Lung (tissue), 12 donors: ENCODE results near the gene CHD6. TPM values are rescaled to one million over a fixed set of nuclear protein-coding genes. Genes with fewer than 3 reads are reported as not detected.

Experiments used
- ATAC-seq: fragments of 200-7000 bp; cut with Tn5 transposase; one replicate; pipeline ENCODE4 v1.9.1; 2020; ENCODE audit warnings: moderate number of reproducible peaks; ENCODE audit not compliant: insufficient read depth, low FRiP score
- DNase-seq, 3 donors: peaks; one replicate each; pipeline ENCODE4 v3.0.0-alpha.2; 2013 to 2017
- H3K27ac ChIP-seq, 2 donors: one replicate each; pipeline ENCODE4 v1.5.1; 2013; ENCODE audit warnings: mild to moderate bottlenecking in 2 of 2, moderate library complexity in 2 of 2, control low read depth in 1 of 2, inconsistent platforms in 1 of 2, low read depth in 1 of 2, low read length in 1 of 2
- H3K27me3 ChIP-seq, 3 donors: one replicate each; pipeline ENCODE4 v1.5.1; 2013; ENCODE audit warnings: low read length in 2 of 3; ENCODE audit not compliant: control insufficient read depth in 3 of 3, insufficient read depth in 3 of 3
- H3K36me3 ChIP-seq, 4 donors: one replicate each; pipeline ENCODE4 v1.5.1; 2013; ENCODE audit warnings: low read length in 4 of 4, mild to moderate bottlenecking in 1 of 4, moderate library complexity in 1 of 4; ENCODE audit not compliant: control insufficient read depth in 4 of 4, insufficient read depth in 4 of 4
- H3K4me1 ChIP-seq, 5 donors: one replicate each; pipeline ENCODE4 v1.5.1; 2013; ENCODE audit warnings: low read length in 5 of 5, mild to moderate bottlenecking in 2 of 5, moderate library complexity in 1 of 5; ENCODE audit not compliant: control insufficient read depth in 5 of 5, insufficient read depth in 5 of 5
- H3K4me3 ChIP-seq: one replicate; pipeline ENCODE4 v1.5.1; 2013; ENCODE audit warnings: mild to moderate bottlenecking, control low read depth, moderate library complexity
- H3K9ac ChIP-seq, 2 donors: one replicate each; pipeline ENCODE4 v1.5.1; 2013; ENCODE audit warnings: low read length in 2 of 2, control low read depth in 1 of 2; ENCODE audit not compliant: insufficient read depth in 1 of 2
- H3K9me3 ChIP-seq, 4 donors: one replicate each; pipeline ENCODE4 v1.5.1; 2013; ENCODE audit warnings: low read length in 3 of 4, mild to moderate bottlenecking in 1 of 4, moderate library complexity in 1 of 4; ENCODE audit not compliant: control insufficient read depth in 4 of 4, insufficient read depth in 3 of 4
- WGBS, 2 donors: extraction: QIAGEN DNeasy Blood & Tissue Kit; methylation state at CpG; one replicate each; pipeline ENCODE4 v1.1.7; 2013; 5-methylcytosine and 5-hydroxymethylcytosine counted together
- polyA plus RNA-seq, 2 donors: library from polyadenylated mRNA; stranded (reverse); fragments of 200-250 nt; gene quantifications; one replicate each; pipeline ENCODE4 v1.2.1, GENCODE V29; 2013
- total RNA-seq, 2 donors: library from RNA; depleted of rRNA in 1 of 2; stranded (reverse); fragments of >200 nt in 1 of 2; gene quantifications; one replicate each; pipeline ENCODE4 v1.2.1, GENCODE V29; 2014 to 2021
- TF ChIP-seq, protein P1 (sequence below): IDR thresholded peaks from 2 replicates; pipeline ENCODE4 v1.5.1; 2012; ENCODE audit warnings: mild to moderate bottlenecking; ENCODE audit errors: control extremely low read depth, extremely low read depth
- donor health status: control.
- donor health status: control.
- donor health status: Bipolar disorder and iron deficiency.
- donor health status: healthy.
- donor health status: DM: yes; HTN: yes; CAD: no.

The CHD6 gene
- total and polyA plus RNA-seq, 4 donors: 5.0 to 95.3 (median 21.0) TPM

DNA sequence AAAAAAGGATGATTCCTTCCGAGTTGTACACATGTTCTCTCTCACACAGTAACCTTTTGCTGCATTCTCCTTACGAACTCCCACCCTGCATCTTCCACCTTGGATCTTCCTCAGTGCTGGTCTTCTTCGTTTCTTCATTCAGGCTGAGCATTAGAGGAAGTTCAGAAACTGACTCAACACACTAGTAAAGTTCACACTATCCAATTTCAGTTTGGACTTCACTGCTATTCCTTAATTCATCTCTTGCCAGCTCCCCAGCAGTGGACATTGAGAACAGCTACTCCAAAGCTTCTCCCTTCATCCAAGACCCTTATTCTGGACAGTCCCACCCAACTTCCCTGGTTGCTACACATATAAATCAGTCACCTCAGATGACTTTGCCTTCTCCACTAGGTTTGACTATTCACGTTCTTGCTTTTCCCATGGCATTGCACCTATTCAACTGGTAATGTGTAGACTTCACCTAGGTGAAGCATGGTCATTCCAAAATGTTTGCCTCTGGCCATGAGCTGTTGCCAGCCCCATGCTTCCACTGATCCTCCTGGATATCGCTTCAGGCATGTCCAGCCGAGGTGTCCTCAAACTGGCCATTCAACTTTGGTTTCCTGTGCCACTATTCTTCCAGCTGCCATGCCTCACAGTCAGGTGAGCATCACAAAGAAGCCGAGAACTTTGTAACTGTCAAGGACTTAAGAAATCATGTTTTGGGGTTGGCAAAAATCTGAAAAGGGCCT, 147.6 kb downstream of the CHD6 start:
- Histone ChIP-seq H3K9ac (no peak overlapping the region), H3K4me1 (peaks cover 0 to 14% (median 2%) of the 10 kb centered on the region in 5 donors), H3K27ac (no peak overlapping the region), H3K27me3 (no peaks in the 10 kb centered on the region), H3K36me3 (peaks cover 4 to 47% (median 27%) of the 10 kb centered on the region in 4 donors), H3K9me3 (no peaks in the 10 kb centered on the region), H3K4me3 (no peak overlapping the region)
- WGBS, 2 donors: 85 to 88% methylated on average over 7 of the region's 7 CpGs
- DNase-seq (no peak), ATAC-seq (no peak)
- TF ChIP-seq, protein P1, sequence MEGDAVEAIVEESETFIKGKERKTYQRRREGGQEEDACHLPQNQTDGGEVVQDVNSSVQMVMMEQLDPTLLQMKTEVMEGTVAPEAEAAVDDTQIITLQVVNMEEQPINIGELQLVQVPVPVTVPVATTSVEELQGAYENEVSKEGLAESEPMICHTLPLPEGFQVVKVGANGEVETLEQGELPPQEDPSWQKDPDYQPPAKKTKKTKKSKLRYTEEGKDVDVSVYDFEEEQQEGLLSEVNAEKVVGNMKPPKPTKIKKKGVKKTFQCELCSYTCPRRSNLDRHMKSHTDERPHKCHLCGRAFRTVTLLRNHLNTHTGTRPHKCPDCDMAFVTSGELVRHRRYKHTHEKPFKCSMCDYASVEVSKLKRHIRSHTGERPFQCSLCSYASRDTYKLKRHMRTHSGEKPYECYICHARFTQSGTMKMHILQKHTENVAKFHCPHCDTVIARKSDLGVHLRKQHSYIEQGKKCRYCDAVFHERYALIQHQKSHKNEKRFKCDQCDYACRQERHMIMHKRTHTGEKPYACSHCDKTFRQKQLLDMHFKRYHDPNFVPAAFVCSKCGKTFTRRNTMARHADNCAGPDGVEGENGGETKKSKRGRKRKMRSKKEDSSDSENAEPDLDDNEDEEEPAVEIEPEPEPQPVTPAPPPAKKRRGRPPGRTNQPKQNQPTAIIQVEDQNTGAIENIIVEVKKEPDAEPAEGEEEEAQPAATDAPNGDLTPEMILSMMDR: no peak

DNA sequence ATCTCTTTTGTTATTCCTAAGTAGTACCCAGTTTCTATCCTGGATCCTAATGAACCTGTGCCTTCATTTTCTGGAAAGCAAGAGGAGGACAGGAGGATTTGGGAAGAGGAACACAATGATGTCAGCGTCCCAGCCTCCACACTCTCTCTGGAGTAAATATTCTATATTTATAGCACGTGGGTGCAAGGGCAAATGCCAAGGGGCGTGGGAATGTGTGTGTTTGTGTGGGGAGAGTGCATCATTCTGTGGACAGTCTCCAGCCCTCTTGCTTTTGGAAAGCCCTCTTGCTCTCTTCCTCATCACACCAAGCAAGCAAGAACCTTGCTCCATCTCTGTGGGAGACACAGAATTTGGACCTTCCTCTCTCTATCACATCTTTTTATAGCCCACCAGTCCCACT, 148.3 kb downstream of the CHD6 start:
- peak in 1 of 3 donors; percentile 18 for DNase-seq
- Histone ChIP-seq H3K4me1 (peaks cover 0 to 8% (median 0%) of the 10 kb centered on the region in 5 donors), H3K27me3 (no peaks in the 10 kb centered on the region), H3K9ac (no peak overlapping the region), H3K9me3 (peaks cover 0 to 3% (median 0%) of the 10 kb centered on the region in 4 donors), H3K27ac (no peak overlapping the region), H3K36me3 (peaks cover 8 to 52% (median 30%) of the 10 kb centered on the region in 4 donors), H3K4me3 (no peak overlapping the region)
- 82 to 86% methylated on average over 3 of the region's 3 CpGs for WGBS, 2 donors
- TF ChIP-seq, protein P1: no peak
- no peak for ATAC-seq

DNA sequence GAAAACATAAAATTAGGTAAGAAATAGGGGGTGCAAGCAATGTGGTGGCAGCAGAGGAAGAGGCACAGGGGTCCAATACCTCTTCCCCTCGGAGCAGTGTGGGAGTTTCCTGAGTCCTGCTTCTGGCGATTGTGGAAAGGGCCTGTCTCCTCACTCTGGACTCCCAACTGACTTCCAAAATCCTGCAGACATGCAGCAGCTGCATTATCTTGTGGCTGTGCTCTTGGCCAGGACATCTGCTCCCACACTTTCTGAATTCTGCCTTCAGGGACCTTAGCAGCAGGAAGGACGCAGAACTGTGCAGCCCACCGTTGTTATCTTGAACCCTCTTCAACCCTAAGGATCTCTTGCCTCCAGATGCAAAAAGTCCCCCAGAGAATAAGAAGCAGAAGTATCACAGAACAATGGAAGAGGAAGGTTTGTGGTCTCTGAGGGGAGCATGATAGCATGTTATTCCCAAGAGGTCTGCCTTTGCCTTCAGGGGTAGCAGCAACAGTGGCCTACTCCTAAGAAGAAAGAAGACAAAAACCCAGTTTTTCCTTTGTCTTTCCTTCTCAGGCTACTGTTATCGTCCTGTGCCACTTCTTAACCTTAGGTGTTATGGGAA, 149.1 kb downstream of the CHD6 start:
- Histone ChIP-seq H3K9ac (no peak overlapping the region), H3K4me3 (no peak overlapping the region), H3K4me1 (peaks cover 0 to 5% (median 0%) of the 10 kb centered on the region in 5 donors), H3K27ac (no peak overlapping the region), H3K27me3 (no peaks in the 10 kb centered on the region), H3K9me3 (peaks cover 0 to 3% (median 0%) of the 10 kb centered on the region in 4 donors), H3K36me3 (peaks cover 10 to 56% (median 33%) of the 10 kb centered on the region in 4 donors)
- ATAC-seq: no peak
- WGBS, 2 donors: 86 to 94% methylated on average over 5 of the region's 5 CpGs
- TF ChIP-seq, protein P1: no peak
- no peak for DNase-seq
